ENCODE data around the gene OTUB2. TPM values are rescaled to one million over a fixed set of nuclear protein-coding genes. Genes with fewer than 3 reads are reported as not detected.

OTUB2 gene
- total RNA-seq, 1 donor from 2014 or later, result 5.6 TPM

Other genes with a start within 250 kb of the OTUB2 start
- gene PRIMA1, start 237.9 kb upstream of the OTUB2 start, total RNA-seq, result not detected
- 3.0 TPM for gene FAM181A, start 99.0 kb upstream of the OTUB2 start, total RNA-seq
- gene ASB2, start 49.8 kb upstream of the OTUB2 start, total RNA-seq, result not detected
- not detected for gene CCDC197, start 29.0 kb upstream of the OTUB2 start, total RNA-seq
- gene DDX24, start 54.9 kb downstream of the OTUB2 start, total RNA-seq, result 110 TPM
- 5.0 TPM for gene IFI27L1, start 55.0 kb downstream of the OTUB2 start, total RNA-seq
- gene IFI27, start 84.4 kb downstream of the OTUB2 start, total RNA-seq, result 12.2 TPM
- gene IFI27L2, start 103.3 kb downstream of the OTUB2 start, total RNA-seq, result 8.9 TPM
- gene PPP4R4, start 148.0 kb downstream of the OTUB2 start, total RNA-seq, result 0.31 TPM

Data from occipital lobe (tissue), 1 donor.